ENCODE measurements around the gene SHD. TPM values are rescaled to one million over a fixed set of nuclear protein-coding genes. Genes with fewer than 3 reads are reported as not detected.
"Not testable (repeated sequence)": the region's sequence is repeated elsewhere in the genome, so short reads cannot be mapped to it uniquely, and the experiment has no call there.

SHD gene
- total RNA-seq, 1 experiment from 2014 or later, result 0.12 TPM

DNA sequence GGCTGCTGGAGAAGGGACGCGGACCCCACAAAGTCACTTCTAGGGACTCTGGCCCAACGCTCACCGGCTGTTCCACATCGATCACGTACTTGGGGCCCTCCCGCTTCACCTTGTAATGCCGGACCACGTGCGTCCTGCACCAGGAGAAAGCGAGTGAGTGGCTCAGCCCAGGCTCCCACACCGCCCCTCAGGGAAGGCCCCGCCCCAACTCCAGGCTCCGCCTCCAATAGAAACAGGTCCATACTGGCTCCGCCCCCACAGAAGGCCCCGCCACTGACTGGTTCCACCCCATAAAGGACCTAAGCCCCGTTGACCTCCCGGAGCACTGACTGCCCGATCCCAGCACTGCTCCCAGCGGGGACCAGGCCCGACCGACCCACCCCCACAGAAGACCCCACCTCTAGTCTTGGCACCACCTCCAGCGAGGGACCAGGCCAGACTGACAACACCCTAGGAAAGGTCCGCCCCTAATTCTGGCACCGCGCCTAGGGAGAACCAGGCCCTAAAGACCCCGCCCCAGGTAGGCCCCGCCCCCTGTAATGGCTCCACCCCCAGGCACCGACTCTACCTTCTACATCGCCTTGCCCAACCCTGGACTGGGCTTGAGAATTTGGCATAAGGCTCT is 48.3 kb downstream of the SHD start:
- peak; percentile 48 for DNase-seq (ENCODE audit: low read depth)

DNA sequence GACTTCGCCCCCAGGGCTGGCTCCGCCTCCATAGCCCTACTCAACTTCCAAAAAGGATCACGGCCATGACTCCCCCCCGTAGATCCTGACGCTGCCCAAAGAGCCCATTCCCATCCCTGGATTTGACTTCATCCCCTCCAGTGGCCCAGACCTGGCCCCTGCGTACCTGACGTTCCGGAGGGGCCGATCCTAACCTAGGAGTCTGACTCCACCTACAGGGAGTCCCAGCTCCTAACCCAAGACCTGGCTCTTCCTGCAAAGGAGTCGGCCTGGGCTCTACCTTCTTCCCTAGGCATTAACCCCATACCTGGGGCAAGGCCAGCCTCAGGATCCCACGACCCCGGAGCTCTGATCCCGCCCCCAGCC is 48.8 kb downstream of the SHD start:
- no peak for DNase-seq (ENCODE audit: low read depth)

DNA sequence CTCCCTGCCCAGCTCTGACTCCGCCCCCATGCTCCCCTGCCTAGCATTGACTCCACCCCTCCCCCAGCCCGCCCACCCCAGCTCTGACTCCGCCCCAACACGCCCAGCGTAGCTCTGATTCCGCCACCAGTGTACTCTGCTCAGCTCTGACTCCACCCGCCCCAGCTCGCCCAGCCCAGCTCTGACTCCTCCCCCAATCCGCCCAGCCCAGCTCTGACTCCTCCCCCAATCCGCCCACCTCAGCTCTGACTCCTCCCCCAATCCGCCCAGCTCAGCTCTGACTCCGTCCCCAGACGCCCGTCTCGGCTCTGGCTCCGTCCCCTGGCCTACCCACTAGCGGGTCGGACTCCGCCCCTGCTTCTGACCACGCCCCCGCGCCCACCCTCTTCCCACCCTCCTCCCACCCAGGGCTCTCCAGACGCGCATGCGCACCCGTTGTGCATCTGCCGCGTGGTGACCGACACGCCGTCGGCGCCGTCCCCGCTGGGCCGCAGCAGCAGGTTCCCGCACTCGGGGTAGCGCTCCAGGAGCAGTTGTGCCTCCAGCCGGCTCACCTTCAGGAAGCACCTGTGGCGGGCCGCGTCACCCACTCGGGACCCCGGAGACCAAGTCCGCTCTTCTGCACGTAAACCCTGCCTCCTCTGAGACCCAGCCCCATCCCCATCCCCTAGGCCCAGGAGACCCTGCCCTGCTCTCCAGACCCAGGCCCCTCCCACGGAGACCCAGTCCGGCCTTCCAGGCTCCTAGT is 49.4 kb downstream of the SHD start:
- peak; percentile 84 for DNase-seq (ENCODE audit: low read depth)

DNA sequence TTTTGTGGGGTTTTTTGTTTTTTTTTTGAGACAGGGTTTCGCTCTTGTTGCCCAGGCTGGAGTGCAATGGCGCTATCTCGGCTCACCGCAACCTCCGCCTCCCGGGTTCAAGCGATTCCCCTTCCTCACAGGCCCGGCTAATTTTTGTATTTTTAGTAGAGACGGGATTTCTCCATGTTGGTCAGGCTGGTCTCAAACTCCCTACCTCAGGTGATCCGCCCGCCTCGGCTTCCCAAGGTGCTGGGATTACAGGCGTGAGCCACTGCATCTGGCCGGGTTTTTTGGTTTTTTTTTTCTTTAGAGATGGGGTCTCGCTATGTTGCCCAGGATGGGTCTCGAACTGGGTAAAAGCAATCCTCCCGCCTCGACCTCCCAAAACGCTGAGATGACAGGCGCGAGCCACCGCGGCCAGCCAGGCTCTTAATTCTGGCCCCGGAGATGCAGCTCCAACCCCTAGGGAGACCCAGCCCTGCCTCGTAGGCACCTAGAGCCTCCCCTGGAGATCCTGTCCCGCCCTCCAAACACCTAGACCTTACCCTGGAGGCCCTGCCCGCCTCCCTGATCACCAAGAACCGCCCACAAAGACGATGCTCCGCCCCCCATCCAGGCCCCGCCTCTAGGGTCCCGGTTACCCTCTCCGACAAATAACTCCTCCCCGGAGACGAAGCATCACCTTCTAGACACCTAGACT is 50.1 kb downstream of the SHD start:
- DNase-seq (ENCODE audit: low read depth), result not testable (repeated sequence)

DNA sequence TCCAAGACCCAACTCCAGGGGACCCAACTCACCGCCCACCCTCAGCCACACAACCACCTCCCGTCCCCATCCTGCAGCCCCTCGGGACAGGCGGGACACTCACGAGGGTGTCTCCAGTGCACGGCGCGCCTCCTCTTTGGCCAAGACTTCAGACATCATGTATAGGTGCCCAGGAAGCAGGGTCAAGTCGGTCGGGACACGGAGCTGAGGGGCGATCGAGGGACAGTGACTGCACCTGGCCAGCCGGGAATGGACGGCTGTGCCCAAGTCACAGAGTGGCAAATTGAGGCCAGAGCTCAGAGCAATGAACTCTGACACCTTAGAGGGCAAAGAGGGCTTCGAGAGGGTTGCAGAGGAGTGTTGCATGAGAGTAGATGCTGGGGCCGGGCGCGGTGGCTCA is 50.8 kb downstream of the SHD start:
- no peak for DNase-seq (ENCODE audit: low read depth)

DNA sequence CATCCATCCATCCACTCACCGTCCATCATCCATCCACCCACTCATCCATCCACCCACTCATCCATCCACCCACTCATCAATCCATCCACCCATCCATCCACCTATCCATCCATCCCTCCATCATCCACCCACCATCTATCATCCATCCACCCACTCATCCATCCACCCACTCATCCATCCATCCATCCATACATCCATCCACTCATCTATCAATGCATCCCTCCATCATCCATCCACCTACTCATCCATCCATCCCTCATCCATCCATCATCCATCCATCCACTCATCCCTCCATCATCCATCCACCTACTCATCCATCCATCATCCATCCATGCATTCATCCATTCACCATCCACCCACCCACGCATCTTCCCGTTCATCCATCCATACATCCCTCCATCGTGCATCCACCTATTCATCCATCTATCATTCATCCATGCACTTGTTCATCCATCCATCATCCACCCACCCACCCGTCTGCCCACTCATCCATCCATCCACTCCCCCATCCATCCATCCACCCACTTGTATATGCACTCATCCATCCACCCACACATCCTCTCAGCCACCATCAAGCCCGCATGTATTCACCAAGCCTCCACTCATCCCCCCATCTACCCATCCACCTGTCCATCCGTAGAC is 56.0 kb downstream of the SHD start:
- no peak for DNase-seq (ENCODE audit: low read depth)

DNA sequence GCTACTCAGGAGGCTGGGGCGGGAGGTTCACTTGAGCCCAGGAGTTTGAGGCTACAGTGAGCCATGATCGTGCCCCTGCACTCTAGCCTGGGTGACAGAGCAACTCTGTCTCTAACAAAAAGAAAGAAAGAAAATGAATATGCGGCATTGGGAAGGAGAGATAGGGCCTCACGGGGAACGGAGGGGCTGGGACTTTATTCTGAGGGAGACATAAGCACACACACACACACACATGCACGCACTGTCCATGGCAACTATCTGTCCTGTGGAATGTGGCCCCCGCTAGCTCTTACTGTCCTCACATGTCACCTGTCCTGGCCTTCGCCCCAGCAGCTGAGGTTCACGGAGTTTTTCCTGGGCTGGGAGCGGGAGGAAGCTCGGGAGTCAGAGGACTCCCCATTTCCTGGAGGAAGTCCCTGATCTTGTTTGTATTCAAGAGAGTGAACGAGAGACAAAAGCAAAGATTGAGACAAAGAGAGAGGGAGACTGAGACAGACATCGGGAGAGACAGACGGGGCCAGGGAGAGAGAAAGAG is 58.9 kb downstream of the SHD start:
- DNase-seq (ENCODE audit: low read depth), result peak; percentile 38

DNA sequence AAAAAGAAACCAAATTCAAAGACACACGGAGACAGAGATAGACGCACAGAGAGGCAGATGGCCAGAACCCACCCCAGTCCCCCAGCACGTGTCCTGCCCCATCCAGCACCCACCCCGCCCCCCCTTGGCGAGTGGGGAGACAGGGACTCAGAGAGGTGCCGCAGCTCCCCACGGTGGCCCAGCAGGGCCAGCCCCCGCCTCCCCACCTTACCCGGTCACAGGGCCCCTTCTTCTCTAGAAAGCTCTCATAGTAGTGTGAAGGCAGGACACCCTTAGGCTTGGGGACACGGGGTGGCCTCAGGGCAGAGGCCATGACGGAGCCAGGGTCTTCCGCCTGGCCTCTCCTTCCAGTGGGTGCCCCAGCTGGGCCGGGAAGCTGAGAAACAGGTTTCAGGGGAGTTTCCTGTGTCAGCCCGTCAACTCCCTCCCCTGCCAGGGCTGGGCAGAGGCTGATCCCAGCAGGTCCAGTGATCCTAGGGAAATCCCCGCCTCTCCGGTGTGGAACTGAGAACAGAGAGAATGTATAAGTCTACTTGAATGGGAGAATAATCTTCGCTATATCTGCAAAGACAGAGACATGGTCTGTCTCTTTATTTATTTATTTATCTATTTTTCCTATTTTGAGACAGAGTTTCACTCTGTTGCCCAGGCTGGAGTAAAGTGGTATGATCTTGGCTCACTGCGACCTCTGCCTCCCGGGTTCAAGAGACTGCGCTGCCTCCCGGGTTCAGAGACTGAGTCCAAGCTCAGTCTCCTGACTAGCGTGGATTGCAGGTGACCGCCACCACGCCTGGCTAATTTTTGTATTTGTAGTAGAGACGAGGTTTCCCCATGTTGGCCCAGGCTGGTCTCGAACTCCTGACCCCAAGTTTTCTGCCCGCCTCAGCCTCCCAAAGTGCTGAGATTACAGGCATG is 59.6 kb downstream of the SHD start, which contains the start of gene STAP2:
STAP2 (minus strand) TSS at position 387 of the 915 bp plus-strand sequence; CDS start at position 313, 74 bp downstream.
- DNase-seq (ENCODE audit: low read depth), result peak; percentile 51

Other genes with a start within 250 kb of the SHD start
- 4.3 and 10.2 TPM in 2 replicates for gene ZBTB7A, start 212.4 kb upstream of the SHD start, total RNA-seq (2014; rRNA removed; shearing (Covaris generic))
- gene MAP2K2, start 155.1 kb upstream of the SHD start, total RNA-seq (2014; rRNA removed; shearing (Covaris generic)), result 126 and 134 TPM in 2 replicates
- gene CREB3L3, start 125.6 kb upstream of the SHD start, total RNA-seq (2014; rRNA removed; shearing (Covaris generic)), result not detected in 2 replicates
- gene SIRT6, start 96.7 kb upstream of the SHD start, total RNA-seq (2014; rRNA removed; shearing (Covaris generic)), result 11.5 and 28.4 TPM in 2 replicates
- gene ANKRD24, start 96.6 kb upstream of the SHD start, total RNA-seq (2014; rRNA removed; shearing (Covaris generic)), result under 0.01 and 0.12 TPM in 2 replicates
- 0.39 and 1.1 TPM in 2 replicates for gene EBI3, start 49.7 kb upstream of the SHD start, total RNA-seq (2014; rRNA removed; shearing (Covaris generic))
- gene YJU2, start 32.2 kb upstream of the SHD start, total RNA-seq (2014; rRNA removed; shearing (Covaris generic)), result 20.3 and 22.3 TPM in 2 replicates
- not detected in 2 replicates for gene TMIGD2, start 23.1 kb downstream of the SHD start, total RNA-seq (2014; rRNA removed; shearing (Covaris generic))
- gene FSD1, start 25.3 kb downstream of the SHD start, total RNA-seq (2014; rRNA removed; shearing (Covaris generic)), result 9.7 and 11.3 TPM in 2 replicates
- 30.2 and 38.4 TPM in 2 replicates for gene STAP2, start 59.6 kb downstream of the SHD start, total RNA-seq (2014; rRNA removed; shearing (Covaris generic))
- gene MPND, start 64.3 kb downstream of the SHD start, total RNA-seq (2014; rRNA removed; shearing (Covaris generic)), result 4.0 and 4.8 TPM in 2 replicates
- gene SH3GL1, start 121.3 kb downstream of the SHD start, total RNA-seq (2014; rRNA removed; shearing (Covaris generic)), result 83.2 and 84.3 TPM in 2 replicates
- 12.9 and 16.8 TPM in 2 replicates for gene CHAF1A, start 123.4 kb downstream of the SHD start, total RNA-seq (2014; rRNA removed; shearing (Covaris generic))
- gene UBXN6, start 178.5 kb downstream of the SHD start, total RNA-seq (2014; rRNA removed; shearing (Covaris generic)), result 44.5 and 101 TPM in 2 replicates
- 41.9 and 60.5 TPM in 2 replicates for gene HDGFL2, start 193.0 kb downstream of the SHD start, total RNA-seq (2014; rRNA removed; shearing (Covaris generic))
- not detected in 2 replicates for gene PLIN4, start 239.2 kb downstream of the SHD start, total RNA-seq (2014; rRNA removed; shearing (Covaris generic))